HG02852 (cell line): ENCODE results near the gene ECE2.

ENCODE experiments used
- ATAC-seq: cut with Tn5 transposase; IDR thresholded peaks from one replicate; pipeline ENCODE4 v1.9.1; 2021; ENCODE audit warnings: mild to moderate bottlenecking, moderate library complexity; ENCODE audit not compliant: unreplicated experiment

The ECE2 gene

GRCh38 chr3:184240384-184241140, 35.3 kb upstream of the ECE2 start:
- ATAC-seq = no peak

- ATAC-seq = no peak
Observed at GRCh38 chr3:184241141-184241446, 34.7 kb upstream of the ECE2 start.

DNA sequence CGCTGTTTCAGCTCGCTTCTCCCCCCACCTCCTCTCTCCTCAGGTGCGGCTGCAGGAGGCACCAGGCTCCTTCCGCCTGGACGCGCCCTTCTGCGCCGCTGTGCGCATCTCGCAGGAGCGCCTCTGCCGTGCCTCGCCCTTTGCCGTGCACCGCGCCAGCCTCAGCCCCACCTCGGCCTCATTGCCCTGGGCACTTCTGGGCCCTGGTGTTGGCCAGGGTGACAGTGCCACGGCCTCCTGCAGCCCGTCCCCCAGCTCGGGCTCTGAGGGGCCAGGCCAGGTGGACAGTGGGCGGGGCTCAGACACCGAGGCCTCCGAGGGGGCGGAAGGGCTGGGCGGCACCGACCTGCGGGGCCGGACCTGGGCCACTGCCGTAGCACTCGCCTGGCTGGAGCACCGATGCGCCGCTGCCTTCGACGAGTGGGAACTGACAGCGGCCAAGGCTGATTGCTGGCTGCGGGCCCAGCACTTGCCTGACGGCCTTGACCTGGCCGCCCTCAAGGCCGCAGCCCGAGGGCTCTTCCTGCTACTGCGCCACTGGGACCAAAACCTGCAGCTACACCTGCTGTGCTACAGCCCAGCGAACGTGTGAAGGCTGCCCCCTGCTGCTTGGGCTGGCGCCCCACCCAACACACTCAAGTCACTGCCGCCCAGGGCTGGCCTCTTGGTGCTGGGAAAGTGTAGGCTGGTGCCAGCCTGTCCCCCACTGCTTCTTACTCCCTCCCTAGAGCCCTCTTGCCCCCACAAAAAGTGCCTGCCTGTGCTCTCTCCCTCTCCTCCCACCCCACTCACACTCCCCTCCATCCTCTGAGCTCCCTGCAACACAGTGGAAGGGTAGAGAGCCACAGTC, 34.1 kb upstream of the ECE2 start:
- no peak for ATAC-seq

DNA sequence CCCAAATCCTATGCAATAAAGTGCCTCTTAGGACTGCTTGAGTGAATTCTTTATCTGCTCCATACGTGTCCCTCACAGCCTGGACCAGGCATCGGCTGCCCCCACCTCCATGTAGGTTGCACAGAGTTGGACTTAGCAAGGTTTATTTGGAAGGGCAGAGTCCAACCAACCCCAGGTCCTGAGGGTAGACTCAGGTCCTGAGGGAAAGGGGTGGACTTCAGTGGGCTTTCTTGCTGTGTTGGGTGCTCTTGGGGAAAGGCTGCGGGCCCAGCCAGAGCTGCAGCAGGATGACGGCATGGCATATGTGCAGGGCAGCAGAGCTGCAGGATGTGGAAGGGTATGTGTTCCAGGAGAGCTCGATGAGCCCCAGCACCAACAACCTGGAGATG, 33.5 kb upstream of the ECE2 start:
- ATAC-seq = no peak

DNA sequence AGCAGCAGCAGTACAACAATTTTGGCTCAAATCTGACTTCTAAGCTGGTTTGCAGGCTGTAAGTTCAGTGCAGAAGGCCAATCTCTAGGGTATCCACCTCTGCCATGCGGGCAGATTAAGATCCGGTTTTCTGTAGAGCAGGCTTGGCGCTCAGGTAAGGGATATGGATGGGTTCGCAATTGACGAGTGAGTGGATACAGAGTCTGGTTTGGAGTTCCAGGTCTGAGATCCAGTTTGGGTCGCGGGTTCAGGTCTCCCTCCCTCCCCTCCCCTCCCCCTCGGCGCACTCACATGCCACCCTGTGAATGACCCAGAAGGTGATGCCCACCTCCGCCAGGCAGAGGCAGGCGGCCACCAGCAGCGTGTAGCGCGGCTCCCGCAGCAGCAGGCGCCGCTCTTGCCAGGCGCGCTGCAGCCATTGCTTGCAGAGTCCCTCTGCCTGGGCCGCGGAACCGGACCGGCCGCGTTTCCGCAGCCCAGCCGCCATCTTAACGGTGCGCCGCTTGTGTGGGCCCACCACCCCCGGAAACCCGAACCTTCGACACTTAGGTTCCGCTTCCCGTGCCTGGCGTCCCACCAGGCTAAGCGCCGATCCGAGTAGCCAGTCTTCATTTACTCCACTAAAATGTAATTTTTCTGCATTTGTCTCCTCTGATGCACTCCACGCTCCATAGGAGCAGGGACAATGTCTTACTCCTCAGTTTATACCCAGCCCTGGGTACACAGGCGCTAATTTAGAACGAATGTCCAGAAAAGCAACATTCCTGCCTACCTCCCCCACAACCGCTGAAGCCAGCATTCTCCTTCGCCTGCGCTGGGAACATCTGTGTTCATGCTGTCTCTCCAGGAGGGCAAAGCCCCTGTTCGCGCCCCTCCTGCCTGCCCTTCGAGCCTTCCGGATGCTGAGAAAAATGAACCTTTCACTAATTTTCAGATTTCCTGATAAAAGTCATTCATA, 27.1 kb upstream of the ECE2 start, which contains the start of gene ALG3:
Gene ALG3, minus strand, starts transcription at position 509 of the 958 bp plus-strand sequence. Its CDS starts 22 bp downstream, at position 487.
- peak; percentile 45 for ATAC-seq

DNA sequence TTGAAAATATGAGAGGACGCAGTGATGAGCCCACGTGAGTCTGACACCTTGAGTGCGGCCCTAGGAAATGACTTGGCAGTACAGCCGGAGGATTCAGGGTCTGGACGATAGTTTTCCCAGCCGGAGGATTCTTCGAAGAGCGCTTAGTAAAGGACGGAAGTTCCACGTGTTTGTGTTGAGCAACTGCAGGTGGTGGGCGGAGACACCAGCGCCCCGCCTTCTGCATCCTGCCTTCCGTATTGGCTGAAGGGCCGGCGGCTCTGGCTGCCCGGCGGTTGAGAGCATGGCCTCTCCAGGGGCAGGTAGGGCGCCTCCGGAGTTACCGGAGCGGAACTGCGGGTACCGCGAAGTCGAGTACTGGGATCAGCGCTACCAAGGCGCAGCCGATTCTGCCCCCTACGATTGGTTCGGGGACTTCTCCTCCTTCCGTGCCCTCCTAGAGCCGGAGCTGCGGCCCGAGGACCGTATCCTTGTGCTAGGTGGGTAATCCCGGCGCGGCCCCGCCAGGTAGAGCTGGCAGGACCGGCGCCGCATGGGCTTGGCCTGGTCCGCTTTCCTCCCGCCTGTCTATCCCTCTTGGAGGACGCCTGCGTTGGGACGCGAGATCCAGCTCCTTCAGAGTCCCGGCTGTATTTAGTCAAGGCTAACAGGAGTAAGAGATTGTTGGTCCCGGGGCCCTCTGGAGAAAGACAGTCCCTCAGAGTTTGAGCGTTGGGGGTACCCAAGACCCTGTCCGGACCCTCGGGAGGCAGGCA, 26.2 kb upstream of the ECE2 start, which contains the start of gene EEF1AKMT4:
Gene EEF1AKMT4, plus strand, starts transcription at position 261 of the 755 bp plus-strand sequence. Its CDS starts 23 bp downstream, at position 284.
- ATAC-seq = peak; percentile 83

- ATAC-seq = peak; percentile 72
Observed at GRCh38 chr3:184250167-184250828, 25.5 kb upstream of the ECE2 start.

- ATAC-seq = no peak
Observed at GRCh38 chr3:184255291-184256039, 20.4 kb upstream of the ECE2 start.

DNA sequence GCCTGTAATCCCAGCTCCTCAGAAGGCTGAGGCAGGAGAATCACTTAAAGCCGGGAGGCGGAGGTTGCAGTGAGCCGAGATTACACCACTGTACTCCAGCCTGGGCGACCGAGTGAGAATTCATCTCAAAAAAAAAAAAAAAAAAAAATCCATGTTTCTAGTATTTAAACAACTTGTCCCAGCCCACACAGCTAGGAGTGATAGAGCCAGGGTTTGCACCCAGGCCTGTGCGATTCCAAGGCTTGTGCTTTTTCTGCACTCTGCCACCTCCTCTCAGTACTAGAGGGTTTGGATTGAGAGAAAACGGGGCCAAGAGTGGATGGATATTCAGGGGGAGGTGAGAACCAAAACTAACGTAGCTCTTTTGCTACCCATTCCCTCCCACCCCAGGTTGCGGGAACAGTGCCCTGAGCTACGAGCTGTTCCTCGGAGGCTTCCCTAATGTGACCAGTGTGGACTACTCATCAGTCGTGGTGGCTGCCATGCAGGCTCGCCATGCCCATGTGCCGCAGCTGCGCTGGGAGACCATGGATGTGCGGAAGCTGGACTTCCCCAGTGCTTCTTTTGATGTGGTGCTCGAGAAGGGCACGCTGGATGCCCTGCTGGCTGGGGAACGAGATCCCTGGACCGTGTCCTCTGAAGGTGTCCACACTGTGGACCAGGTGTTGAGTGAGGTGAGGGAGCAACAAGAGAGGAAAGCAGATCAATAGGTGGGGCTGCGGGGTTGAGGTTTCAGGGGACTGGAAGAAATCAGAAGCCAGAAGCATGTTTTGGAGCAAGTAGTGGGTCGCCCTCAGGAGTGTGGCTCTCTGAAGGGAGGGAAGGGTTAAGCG, 18.5 kb upstream of the ECE2 start:
- no peak for ATAC-seq

DNA sequence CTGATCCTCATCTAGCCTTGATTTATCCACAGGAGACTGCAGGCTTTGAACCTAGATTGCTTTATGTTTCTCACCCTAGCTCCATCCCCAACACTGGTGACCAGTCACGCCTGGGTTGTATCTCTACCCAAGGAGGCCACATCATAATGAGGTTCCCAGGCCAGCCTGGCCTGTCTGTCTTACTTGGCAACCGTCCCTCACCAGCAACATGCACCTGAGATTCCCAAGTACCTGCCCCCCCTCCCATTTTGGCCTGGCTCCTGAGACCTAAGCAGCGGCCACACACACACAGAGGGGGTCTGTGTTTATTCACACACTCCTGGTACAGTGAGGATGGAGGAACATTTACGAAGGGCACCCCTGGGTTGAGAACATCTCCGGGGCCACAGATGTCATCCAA, 16.9 kb upstream of the ECE2 start:
- no peak for ATAC-seq

GRCh38 chr3:184259396-184259877, 16.4 kb upstream of the ECE2 start:
- no peak for ATAC-seq

- ATAC-seq = no peak
Observed at GRCh38 chr3:184259878-184260723, 15.7 kb upstream of the ECE2 start.

DNA sequence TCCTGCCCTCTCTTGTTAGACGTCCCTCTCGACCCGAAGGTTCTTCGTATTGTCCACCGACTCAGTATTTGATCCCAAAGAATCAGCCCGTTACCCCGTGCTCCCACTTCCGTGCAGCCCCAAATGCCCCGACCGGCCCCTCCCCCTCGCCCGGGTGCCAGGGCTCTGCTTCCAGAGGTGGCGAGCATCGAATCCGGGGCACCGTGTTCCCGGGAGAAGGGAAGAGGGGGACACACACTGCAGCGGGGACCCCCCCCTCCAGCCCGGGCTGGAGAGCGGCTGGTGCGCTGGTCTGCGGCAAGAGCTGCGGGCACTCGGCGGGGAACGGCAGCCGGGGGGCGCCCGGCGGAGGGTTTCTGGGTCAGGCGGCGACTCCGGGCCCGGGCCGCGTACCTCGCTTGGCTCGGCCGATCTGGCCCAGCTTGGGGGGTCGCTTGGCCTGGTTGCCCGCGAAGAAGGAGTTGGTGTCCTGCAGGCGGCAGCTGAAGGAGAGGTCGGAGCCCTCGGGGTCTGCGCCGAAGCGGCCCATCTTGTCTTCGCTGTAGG, 15.0 kb upstream of the ECE2 start:
- ATAC-seq = no peak

DNA sequence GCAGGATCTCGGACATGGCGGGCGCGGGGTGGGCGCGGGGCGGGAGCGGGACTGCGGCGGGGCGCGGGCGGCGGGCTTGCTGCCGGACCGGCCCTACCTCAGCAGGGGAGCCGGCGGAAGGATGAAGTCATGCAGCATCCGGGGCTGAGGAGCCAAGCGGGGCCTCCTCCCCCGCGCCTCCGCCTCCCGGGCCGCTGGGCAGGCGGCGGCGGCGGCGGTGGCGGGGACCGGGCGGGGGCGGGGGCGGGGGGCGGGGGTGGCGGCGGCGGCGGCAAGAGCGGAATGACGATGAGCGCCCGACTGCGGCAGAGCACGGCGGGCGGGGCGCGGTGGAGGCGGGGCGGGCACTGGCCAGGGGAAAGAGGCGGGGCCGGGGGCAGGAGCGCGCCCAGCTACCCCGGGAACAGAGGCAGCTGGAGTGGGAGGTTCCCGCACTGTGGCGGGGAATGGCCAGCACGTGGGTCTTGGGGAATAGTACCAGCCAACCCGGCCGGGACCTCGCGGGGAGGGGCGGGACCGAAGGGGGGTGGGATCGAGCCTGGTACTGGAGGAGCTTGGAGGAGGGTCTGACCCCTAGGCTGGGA, 14.5 kb upstream of the ECE2 start, which contains the start of gene CAMK2N2:
Gene CAMK2N2, minus strand, starts transcription at position 284 of the 584 bp plus-strand sequence. Its CDS starts 268 bp downstream, at position 16.
- peak; percentile 49 for ATAC-seq

GRCh38 chr3:184261854-184262763, 13.7 kb upstream of the ECE2 start:
- ATAC-seq = peak; percentile 16
